ENCODE results near the gene TARBP1. TPM values are rescaled to one million over a fixed set of nuclear protein-coding genes. Genes with fewer than 3 reads are reported as not detected.

TARBP1 gene
- total RNA-seq, 2 experiments from 2014 or later: 31.3 to 33.2 TPM

- peaks cover 46% of the 10 kb centered on the region for H3K36me3 Mint-ChIP-seq (ENCODE audit: low read depth)
- H3K27ac Mint-ChIP-seq: no peak overlapping the region
- H3K4me1 Mint-ChIP-seq: peaks cover 1% of the 10 kb centered on the region
- ChIA-PET CTCF (interaction anchor here (0.8 to 2.1 kb wide), 4 partner anchors 8 to 127 kb away, joined by 3 to 7 read pairs (median 6); no protein-coding TSS in a partner anchor), POLR2A (no interaction called here)
- peaks cover 11% of the 10 kb centered on the region for H3K9me3 Mint-ChIP-seq
- H3K27me3 Mint-ChIP-seq: no peaks in the 10 kb centered on the region
- no peak for DNase-seq
- no peak overlapping the region for H3K4me3 Mint-ChIP-seq
Observed at GRCh38 chr1:234437423-234438171, 41.4 kb downstream of the TARBP1 start.

- no peak for DNase-seq
- Mint-ChIP-seq H3K27ac (no peak overlapping the region), H3K27me3 (no peaks in the 10 kb centered on the region), H3K4me1 (peaks cover 1% of the 10 kb centered on the region), H3K4me3 (no peak overlapping the region), H3K36me3 (ENCODE audit: low read depth) (peaks cover 38% of the 10 kb centered on the region), H3K9me3 (peaks cover 10% of the 10 kb centered on the region)
- CTCF ChIA-PET: interaction anchor here (2.1 kb wide), 1 partner anchor 19 kb away, joined by 7 read pairs; no protein-coding TSS in a partner anchor
- POLR2A ChIA-PET: no interaction called here
Observed at GRCh38 chr1:234435620-234436019, 43.4 kb downstream of the TARBP1 start.

- DNase-seq: no peak
Observed at GRCh38 chr1:234434706-234435105, 44.3 kb downstream of the TARBP1 start.

DNA sequence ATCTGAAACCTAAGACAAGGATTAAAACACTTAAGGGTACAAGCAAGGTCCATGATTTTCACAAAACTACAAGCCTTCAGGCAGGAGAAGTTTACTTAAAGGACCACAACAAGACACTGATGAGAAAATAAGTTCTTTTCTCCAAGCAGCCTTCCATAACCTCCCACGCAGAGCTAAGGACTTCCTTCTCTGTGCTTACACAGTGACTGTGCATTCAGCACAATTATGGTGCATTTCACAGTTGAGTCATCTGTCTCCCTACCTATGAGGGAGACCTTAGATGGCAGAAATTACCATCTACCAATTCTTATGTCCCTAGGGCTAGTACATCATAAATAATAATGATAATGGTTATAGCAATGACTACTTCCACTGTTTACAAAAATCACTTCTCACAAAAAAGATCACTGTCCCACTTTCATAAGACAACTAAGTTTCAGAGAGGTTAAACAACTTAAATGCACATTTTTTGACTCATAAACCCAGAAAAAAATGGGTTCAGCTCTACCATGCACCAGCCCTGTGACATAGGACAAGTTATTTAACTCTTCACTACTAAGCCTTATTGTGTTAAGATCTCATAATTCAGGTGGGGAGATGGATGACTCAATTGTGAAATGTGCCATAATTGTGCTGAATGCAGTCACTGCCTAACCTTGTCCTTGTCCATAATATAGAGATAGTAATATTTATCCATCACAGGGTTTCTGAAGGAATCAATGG lies 45.3 kb downstream of the TARBP1 start:
- CTCF ChIA-PET: interaction anchor here (0.8 kb wide), 1 partner anchor 13 kb away, joined by 3 read pairs; no protein-coding TSS in a partner anchor
- peaks cover 36% of the 10 kb centered on the region for H3K36me3 Mint-ChIP-seq (ENCODE audit: low read depth)
- H3K4me3 Mint-ChIP-seq: no peak overlapping the region

More at GRCh38 chr1:234434706-234435105, 44.3 kb downstream of the TARBP1 start:
- peaks cover 35% of the 10 kb centered on the region for H3K36me3 Mint-ChIP-seq (ENCODE audit: low read depth)
- H3K4me3 Mint-ChIP-seq: no peak overlapping the region
- ChIA-PET POLR2A (no interaction called here), CTCF (interaction anchor here (0.6 kb wide), 2 partner anchors 29 to 745 kb away, joined by 3 read pairs; no protein-coding TSS in a partner anchor)
- peaks cover 2% of the 10 kb centered on the region for H3K4me1 Mint-ChIP-seq
- peaks cover 3% of the 10 kb centered on the region for H3K9me3 Mint-ChIP-seq
- H3K27me3 Mint-ChIP-seq: no peaks in the 10 kb centered on the region
- H3K27ac Mint-ChIP-seq: no peak overlapping the region

GRCh38 chr1:234431255-234431654 lies 47.7 kb downstream of the TARBP1 start:
- Mint-ChIP-seq H3K4me1 (peaks cover 7% of the 10 kb centered on the region), H3K9me3 (no peaks in the 10 kb centered on the region), H3K27me3 (no peaks in the 10 kb centered on the region), H3K27ac (no peak overlapping the region), H3K4me3 (no peak overlapping the region), H3K36me3 (ENCODE audit: low read depth) (peaks cover 39% of the 10 kb centered on the region)
- POLR2A ChIA-PET: no interaction called here
- no peak for DNase-seq
- CTCF ChIA-PET: interaction anchor here (0.7 kb wide), 1 partner anchor 170 kb away, joined by 4 read pairs; no protein-coding TSS in a partner anchor

More for the DNA sequence above, 45.3 kb downstream of the TARBP1 start:
- Mint-ChIP-seq H3K9me3 (no peaks in the 10 kb centered on the region), H3K27ac (no peak overlapping the region), H3K4me1 (peaks cover 7% of the 10 kb centered on the region), H3K27me3 (no peaks in the 10 kb centered on the region)
- DNase-seq: no peak
- POLR2A ChIA-PET: interaction anchor here (0.7 kb wide), 1 partner anchor 167 kb away, joined by 3 read pairs; no protein-coding TSS in a partner anchor

- DNase-seq: no peak
- no peaks in the 10 kb centered on the region for H3K27me3 Mint-ChIP-seq
- CTCF ChIA-PET: interaction anchor here (0.7 to 2.5 kb wide), 3 partner anchors 14 to 314 kb away, joined by 3 to 7 read pairs (median 4); no protein-coding TSS in a partner anchor
- H3K36me3 Mint-ChIP-seq (ENCODE audit: low read depth): peaks cover 42% of the 10 kb centered on the region
- no peak overlapping the region for H3K4me3 Mint-ChIP-seq
- no peak overlapping the region for H3K27ac Mint-ChIP-seq
- POLR2A ChIA-PET: no interaction called here
- H3K4me1 Mint-ChIP-seq: peaks cover 7% of the 10 kb centered on the region
- H3K9me3 Mint-ChIP-seq: no peaks in the 10 kb centered on the region
Observed at GRCh38 chr1:234430691-234431090, 48.3 kb downstream of the TARBP1 start.

GRCh38 chr1:234429434-234429806 lies 49.6 kb downstream of the TARBP1 start:
- ChIA-PET CTCF (interaction anchor here (1.1 to 2.5 kb wide), 3 partner anchors 9 to 312 kb away, joined by 3 to 7 read pairs (median 7); no protein-coding TSS in a partner anchor), POLR2A (no interaction called here)
- Mint-ChIP-seq H3K27ac (no peak overlapping the region), H3K4me1 (peaks cover 7% of the 10 kb centered on the region), H3K9me3 (no peaks in the 10 kb centered on the region), H3K27me3 (no peaks in the 10 kb centered on the region), H3K4me3 (no peak overlapping the region), H3K36me3 (ENCODE audit: low read depth) (peaks cover 38% of the 10 kb centered on the region)
- DNase-seq: no peak

DNA sequence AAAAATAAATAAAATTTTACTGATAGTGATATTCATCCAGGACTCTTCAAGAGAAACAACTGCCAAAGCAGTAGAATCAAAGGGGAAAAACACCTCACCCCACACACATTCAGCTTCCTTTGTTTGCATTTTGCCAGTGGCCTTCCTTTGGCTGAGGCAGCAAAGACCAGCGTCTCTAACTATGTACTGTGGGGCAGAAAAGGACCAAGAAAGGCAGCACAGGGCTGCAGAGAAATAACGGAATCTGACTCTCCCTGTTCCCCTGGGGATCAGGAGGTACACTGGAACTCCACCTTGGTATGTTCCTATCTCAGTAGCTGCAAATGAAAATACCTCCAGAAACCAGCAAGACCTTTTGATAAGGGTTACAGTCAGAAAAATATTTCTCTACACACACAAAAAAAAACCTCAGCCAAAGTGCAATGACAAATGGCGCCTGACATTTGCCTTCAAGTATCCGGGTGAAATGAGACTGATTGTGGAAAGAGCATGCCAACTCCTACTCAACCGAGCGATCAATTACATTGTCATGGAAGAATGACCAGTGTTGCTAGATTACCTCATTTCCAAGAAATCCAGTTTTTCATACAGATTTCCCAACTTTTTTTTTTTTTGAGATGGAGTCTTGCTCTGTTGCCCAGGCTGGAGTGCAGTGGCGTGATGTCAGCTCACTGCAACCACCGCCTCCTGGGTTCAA lies 50.9 kb downstream of the TARBP1 start:
- Mint-ChIP-seq H3K27me3 (no peaks in the 10 kb centered on the region), H3K4me1 (peaks cover 7% of the 10 kb centered on the region), H3K36me3 (ENCODE audit: low read depth) (peaks cover 40% of the 10 kb centered on the region), H3K9me3 (no peaks in the 10 kb centered on the region), H3K27ac (no peak overlapping the region), H3K4me3 (no peak overlapping the region)
- ChIA-PET CTCF (no interaction called here), POLR2A (no interaction called here)
- no peak for DNase-seq

DNA sequence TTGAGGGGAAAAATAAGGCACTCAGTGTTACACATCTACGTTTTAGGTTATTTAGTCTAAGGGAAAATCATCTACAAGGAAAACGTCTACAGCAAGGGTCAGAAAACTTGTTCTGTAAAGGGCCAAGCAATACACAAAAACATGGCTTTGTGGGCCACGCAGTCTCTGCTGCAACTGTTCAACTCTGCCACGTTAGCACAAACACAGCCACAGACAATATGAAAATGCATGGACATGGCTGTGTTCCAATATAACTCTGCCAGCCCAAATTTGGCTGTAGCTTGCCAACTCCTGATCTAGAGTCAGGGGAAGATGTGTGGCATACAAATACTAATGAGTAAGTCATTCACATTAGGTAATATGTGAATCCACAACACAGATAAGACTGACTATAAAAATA lies 65.0 kb downstream of the TARBP1 start:
- H3K9me3 Mint-ChIP-seq: no peaks in the 10 kb centered on the region
- no peak overlapping the region for H3K27ac Mint-ChIP-seq
- no peaks in the 10 kb centered on the region for H3K27me3 Mint-ChIP-seq
- POLR2A ChIA-PET: no interaction called here
- H3K4me1 Mint-ChIP-seq: peaks cover 14% of the 10 kb centered on the region
- peaks cover 23% of the 10 kb centered on the region for H3K36me3 Mint-ChIP-seq (ENCODE audit: low read depth)
- H3K4me3 Mint-ChIP-seq: no peak overlapping the region
- CTCF ChIA-PET: interaction anchor here (0.6 kb wide), 1 partner anchor 731 kb away, joined by 3 read pairs; no protein-coding TSS in a partner anchor
- DNase-seq: no peak

- Mint-ChIP-seq H3K27me3 (no peaks in the 10 kb centered on the region), H3K9me3 (no peaks in the 10 kb centered on the region), H3K36me3 (ENCODE audit: low read depth) (peaks cover 26% of the 10 kb centered on the region), H3K27ac (no peak overlapping the region), H3K4me3 (no peak overlapping the region), H3K4me1 (peaks cover 18% of the 10 kb centered on the region)
- POLR2A ChIA-PET: no interaction called here
- CTCF ChIA-PET: interaction anchor here (0.9 kb wide), 1 partner anchor 747 kb away, joined by 3 read pairs; the partner anchor contains the start of gene RBM34
- DNase-seq: no peak
Observed at GRCh38 chr1:234413485-234413884, 65.5 kb downstream of the TARBP1 start.

DNA sequence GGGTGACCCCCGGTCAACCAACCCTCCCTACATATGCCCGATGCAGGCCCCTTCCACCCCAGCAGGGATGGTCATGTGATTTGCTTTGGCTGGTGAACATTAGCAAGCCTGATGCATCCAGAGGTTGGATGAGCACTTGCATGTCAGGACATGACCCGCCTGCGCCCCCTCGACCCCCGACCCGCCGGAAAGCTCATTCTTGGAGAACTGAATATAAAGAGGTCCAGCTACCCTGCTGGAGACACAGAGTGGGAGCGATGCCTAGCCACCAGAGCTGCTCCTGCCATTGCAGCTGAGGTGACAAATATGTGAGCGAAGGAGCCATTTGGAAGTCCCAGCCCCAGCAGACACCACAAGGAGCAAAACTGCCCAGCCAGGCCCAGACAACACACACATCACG lies 66.1 kb downstream of the TARBP1 start:
- peaks cover 25% of the 10 kb centered on the region for H3K4me1 Mint-ChIP-seq
- H3K27ac Mint-ChIP-seq: peak overlapping the region; percentile 72
- H3K36me3 Mint-ChIP-seq (ENCODE audit: low read depth): peaks cover 28% of the 10 kb centered on the region
- H3K4me3 Mint-ChIP-seq: no peak overlapping the region
- H3K9me3 Mint-ChIP-seq: no peaks in the 10 kb centered on the region
- H3K27me3 Mint-ChIP-seq: no peaks in the 10 kb centered on the region
- DNase-seq: no peak
- ChIA-PET POLR2A (no interaction called here), CTCF (interaction anchor here (0.9 kb wide), 1 partner anchor 748 kb away, joined by 3 read pairs; the partner anchor contains the start of gene RBM34)

- DNase-seq: peak; percentile 56
- Mint-ChIP-seq H3K9me3 (no peaks in the 10 kb centered on the region), H3K27ac (peak overlapping the region; percentile 93), H3K27me3 (no peaks in the 10 kb centered on the region), H3K36me3 (ENCODE audit: low read depth) (peaks cover 25% of the 10 kb centered on the region), H3K4me3 (peak overlapping the region; percentile 64), H3K4me1 (peaks cover 48% of the 10 kb centered on the region)
- POLR2A ChIA-PET: no interaction called here
- CTCF ChIA-PET: interaction anchor here (0.6 kb wide), 1 partner anchor 1983 kb away, joined by 3 read pairs; no protein-coding TSS in a partner anchor
Observed at GRCh38 chr1:234409328-234409727, 69.7 kb downstream of the TARBP1 start.

Data from activated CD4-positive, alpha-beta T cell treated with anti-CD3 and anti-CD28 coated beads, Interleukin-2, amount 10 ng/mL, durations not matched to agents 7 days and 5 days (primary cell).